Skeletal muscle satellite cell (primary cell): ENCODE results near the gene GAS2L3. TPM values are rescaled to one million over a fixed set of nuclear protein-coding genes. Genes with fewer than 3 reads are reported as not detected.

ENCODE experiments used
- H3K27me3 ChIP-seq: 2 replicates; pipeline ENCODE4 v1.7.0; 2013; ENCODE audit warnings: low read length; ENCODE audit not compliant: control insufficient read depth, insufficient read depth
- H3K36me3 ChIP-seq: 2 replicates; pipeline ENCODE4 v1.7.0; 2013; ENCODE audit warnings: mild to moderate bottlenecking, control low read depth, low read length; ENCODE audit not compliant: insufficient read depth
- H3K4me1 ChIP-seq: 2 replicates; pipeline ENCODE4 v1.7.0; 2013; ENCODE audit warnings: low read length; ENCODE audit not compliant: control insufficient read depth, insufficient read depth
- H3K4me2 ChIP-seq: 2 replicates; pipeline ENCODE4 v1.7.0; 2013; ENCODE audit warnings: mild to moderate bottlenecking, low read length
- H3K4me3 ChIP-seq: 2 replicates; pipeline ENCODE4 v1.7.0; 2013; ENCODE audit warnings: low read length
- H3K9ac ChIP-seq: 2 replicates; pipeline ENCODE4 v1.7.0; 2013; ENCODE audit warnings: mild to moderate bottlenecking, low read depth, low read length, moderate library complexity
- H3K9me3 ChIP-seq: replicated peaks from 2 replicates; pipeline ENCODE4 v1.7.0; 2013; ENCODE audit warnings: mild to moderate bottlenecking, control low read depth, low read length
- small RNA-seq: library from RNA; depleted of rRNA; stranded (forward); fragments of <200 nt; gene quantifications from one replicate; pipeline ENCODE3, GENCODE V24; 2012

The GAS2L3 gene

GRCh38 chr12:100669922-100670321 lies 96.4 kb downstream of the GAS2L3 start:
- Histone ChIP-seq H3K27me3 (peaks cover 13% of the 10 kb centered on the region), H3K9ac (no peak overlapping the region), H3K4me2 (no peak overlapping the region), H3K4me1 (no peaks in the 10 kb centered on the region), H3K36me3 (no peaks in the 10 kb centered on the region), H3K4me3 (no peak overlapping the region), H3K9me3 (no peaks in the 10 kb centered on the region)

GRCh38 chr12:100671396-100672074 lies 98.1 kb downstream of the GAS2L3 start:
- no peaks in the 10 kb centered on the region for H3K36me3 ChIP-seq
- H3K27me3 ChIP-seq = peaks cover 13% of the 10 kb centered on the region
- H3K9me3 ChIP-seq = no peaks in the 10 kb centered on the region
- H3K4me3 ChIP-seq = no peak overlapping the region
- no peak overlapping the region for H3K9ac ChIP-seq
- H3K4me1 ChIP-seq = no peaks in the 10 kb centered on the region
- no peak overlapping the region for H3K4me2 ChIP-seq

- no peak overlapping the region for H3K4me3 ChIP-seq
- peaks cover 13% of the 10 kb centered on the region for H3K27me3 ChIP-seq
- H3K4me1 ChIP-seq = no peaks in the 10 kb centered on the region
- H3K4me2 ChIP-seq = no peak overlapping the region
- no peaks in the 10 kb centered on the region for H3K36me3 ChIP-seq
- no peaks in the 10 kb centered on the region for H3K9me3 ChIP-seq
- no peak overlapping the region for H3K9ac ChIP-seq
Measured at GRCh38 chr12:100672075-100672592, 98.7 kb downstream of the GAS2L3 start.

- Histone ChIP-seq H3K9ac (no peak overlapping the region), H3K4me2 (no peak overlapping the region), H3K4me3 (no peak overlapping the region), H3K4me1 (no peaks in the 10 kb centered on the region), H3K36me3 (no peaks in the 10 kb centered on the region), H3K27me3 (peaks cover 13% of the 10 kb centered on the region), H3K9me3 (no peaks in the 10 kb centered on the region)
Measured at GRCh38 chr12:100674036-100674888, 100.8 kb downstream of the GAS2L3 start.

Small RNA genes within 50 kb of the gene (small RNA-seq; reads per million reads assigned to genes)
- gene AC010200.2 = not detected
